ENCODE measurements around the gene TOMM34.

DNA sequence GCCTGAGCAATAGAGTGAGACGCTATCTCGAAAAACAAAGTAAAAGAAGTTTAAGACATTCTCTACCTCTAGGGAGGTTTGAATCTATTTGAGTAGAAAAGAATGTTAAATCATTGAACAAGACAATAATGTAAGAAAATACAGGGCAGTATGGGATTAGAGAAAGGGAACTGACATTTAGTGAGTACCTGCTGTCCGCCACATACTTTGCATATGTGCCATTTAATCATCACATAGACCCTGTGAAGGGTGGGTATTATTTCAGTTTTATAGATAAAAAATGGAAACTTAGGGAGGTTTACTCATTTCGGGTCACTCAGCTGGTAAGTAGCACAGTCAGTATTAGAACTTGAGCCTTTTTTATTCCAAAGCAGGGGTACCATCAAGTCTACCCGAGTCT is 37.5 kb upstream of the TOMM34 start:
- TF ChIP-seq, protein P1, sequence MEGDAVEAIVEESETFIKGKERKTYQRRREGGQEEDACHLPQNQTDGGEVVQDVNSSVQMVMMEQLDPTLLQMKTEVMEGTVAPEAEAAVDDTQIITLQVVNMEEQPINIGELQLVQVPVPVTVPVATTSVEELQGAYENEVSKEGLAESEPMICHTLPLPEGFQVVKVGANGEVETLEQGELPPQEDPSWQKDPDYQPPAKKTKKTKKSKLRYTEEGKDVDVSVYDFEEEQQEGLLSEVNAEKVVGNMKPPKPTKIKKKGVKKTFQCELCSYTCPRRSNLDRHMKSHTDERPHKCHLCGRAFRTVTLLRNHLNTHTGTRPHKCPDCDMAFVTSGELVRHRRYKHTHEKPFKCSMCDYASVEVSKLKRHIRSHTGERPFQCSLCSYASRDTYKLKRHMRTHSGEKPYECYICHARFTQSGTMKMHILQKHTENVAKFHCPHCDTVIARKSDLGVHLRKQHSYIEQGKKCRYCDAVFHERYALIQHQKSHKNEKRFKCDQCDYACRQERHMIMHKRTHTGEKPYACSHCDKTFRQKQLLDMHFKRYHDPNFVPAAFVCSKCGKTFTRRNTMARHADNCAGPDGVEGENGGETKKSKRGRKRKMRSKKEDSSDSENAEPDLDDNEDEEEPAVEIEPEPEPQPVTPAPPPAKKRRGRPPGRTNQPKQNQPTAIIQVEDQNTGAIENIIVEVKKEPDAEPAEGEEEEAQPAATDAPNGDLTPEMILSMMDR (IDR thresholded peaks at IDR 0.05), result no peak
- TF ChIP-seq POLR2A (IDR thresholded peaks at IDR 0.05), result no peak

Data from prostate gland (tissue), 2 donors.